GM12878 (cell line): ENCODE measurements around the gene CCDC141. TPM values are rescaled to one million over a fixed set of nuclear protein-coding genes. Genes with fewer than 3 reads are reported as not detected.

ENCODE experiments used
- ATAC-seq: fragments of 200-7000 bp; cut with Tn5 transposase; 3 replicates; pipeline ENCODE4 v1.9.1; 2020; ENCODE audit warnings: mild to moderate bottlenecking, moderate library complexity
- BruUV-seq: library from RNA; stranded (reverse); fragments of 400-500 nt; replicated peaks from 2 replicates; lab custom pipeline; 2021; lab: Mats Ljungman, UMichigan
- CTCF ChIA-PET: fragments of 300-600 bp; sonication (Branson Sonifier 250); formaldehyde crosslinking; extraction: SDS; loops from one replicate; lab custom pipeline; 2021; ENCODE audit warnings: inconsistent platforms; lab: Yijun Ruan, JAX
- POLR2A ChIA-PET: fragments of 350-600 bp; formaldehyde crosslinking; extraction: SDS; loops from one replicate; lab custom pipeline; 2021; ENCODE audit warnings: inconsistent platforms; lab: Charles Lee
- RAD21 ChIA-PET: fragments of 300-600 bp; sonication (Branson Sonifier 250); formaldehyde crosslinking; loops from one replicate; lab custom pipeline; 2023; ENCODE audit warnings: antibody characterized with exemption; ENCODE audit not compliant: unreplicated experiment; lab: Charles Lee
- SMC1A ChIA-PET: fragments of 300-600 bp; sonication (Branson Sonifier 250); formaldehyde crosslinking; loops from one replicate; lab custom pipeline; 2023; ENCODE audit not compliant: unreplicated experiment, uncharacterized antibody; lab: Charles Lee
- DNase-seq: peaks from one replicate; pipeline ENCODE4 v3.0.0-alpha.2; 2011; ENCODE audit warnings: low read depth, low spot score
- FAIRE-seq: peaks from 3 replicates; lab custom pipeline; 2011; peaks lifted over from hg19 to GRCh38; lab: Jason Lieb, UNC
- H2AFZ ChIP-seq: 2 replicates; pipeline ENCODE4 v1.6.0; 2011; ENCODE audit warnings: low read depth, low read length, control low read depth; ENCODE audit not compliant: control insufficient read depth
- H3K27ac ChIP-seq: 2 replicates; pipeline ENCODE4 v1.5.1; 2011; ENCODE audit warnings: control low read depth; ENCODE audit not compliant: control insufficient read depth, insufficient read depth
- H3K27me3 ChIP-seq, 2 experiments: replicated peaks in 1 of 2; 2 replicates each; pipeline versions ENCODE4 v1.6.0 to v1.6.1; 2011; ENCODE audit warnings: low read length in 1 of 2; ENCODE audit not compliant: control insufficient read depth in 2 of 2, insufficient read depth in 2 of 2
- H3K36me3 ChIP-seq, 2 experiments: 2 replicates each; pipeline ENCODE4 v1.5.1; 2011; ENCODE audit warnings: low read length in 1 of 2; ENCODE audit not compliant: control insufficient read depth in 2 of 2, insufficient read depth in 2 of 2
- H3K4me1 ChIP-seq: 2 replicates; pipeline ENCODE4 v1.6.1; 2011; ENCODE audit warnings: mild to moderate bottlenecking, low read length, moderate library complexity, mixed read lengths; ENCODE audit not compliant: control insufficient read depth, insufficient read depth
- H3K4me2 ChIP-seq: 2 replicates; pipeline ENCODE4 v1.6.0; 2011; ENCODE audit warnings: control low read depth; ENCODE audit not compliant: control insufficient read depth, insufficient read depth
- H3K4me3 ChIP-seq: fragments of 200-600 bp; sonication (generic); 2 replicates; pipeline ENCODE4 v1.5.1; 2016
- H3K79me2 ChIP-seq: 2 replicates; pipeline ENCODE4 v1.6.0; 2011; ENCODE audit warnings: low read length; ENCODE audit not compliant: control insufficient read depth, insufficient read depth
- H3K9ac ChIP-seq: 2 replicates; pipeline ENCODE4 v1.8.0; 2011; ENCODE audit warnings: low read length, control low read depth, mixed read lengths; ENCODE audit not compliant: control insufficient read depth, insufficient read depth
- H3K9me3 ChIP-seq: replicated peaks from 3 replicates; pipeline ENCODE4 v1.5.1; 2011; ENCODE audit warnings: mild to moderate bottlenecking, low read length; ENCODE audit not compliant: control insufficient read depth, insufficient read depth
- H4K20me1 ChIP-seq: 2 replicates; pipeline ENCODE4 v1.6.0; 2011; ENCODE audit not compliant: control insufficient read depth, insufficient read depth
- ATF7 ChIP-seq: fragments of 450-650 bp; IDR thresholded peaks from 2 replicates; pipeline ENCODE4 v1.6.1; 2016; ENCODE audit warnings: low read depth, mild to moderate bottlenecking
- CBX5 ChIP-seq: sonication (generic); IDR thresholded peaks from 2 replicates; pipeline ENCODE4 v1.6.1; 2016; ENCODE audit warnings: low read depth, moderate library complexity, mild to moderate bottlenecking, inconsistent platforms
- CHD2 ChIP-seq: IDR thresholded peaks from 2 replicates; pipeline ENCODE4 v1.6.1; 2011; ENCODE audit warnings: low read depth, low read length, improper control_type of control experiment, borderline replicate concordance
- E4F1 ChIP-seq: fragments of 450-650 bp; IDR thresholded peaks from 2 replicates; pipeline ENCODE4 v1.6.1; 2018; ENCODE audit warnings: borderline replicate concordance, mild to moderate bottlenecking; ENCODE audit not compliant: partially characterized antibody
- HCFC1 ChIP-seq: fragments of 150-350 bp; IDR thresholded peaks from 2 replicates; pipeline ENCODE4 v1.6.1; 2014; ENCODE audit warnings: low read length
- KDM1A ChIP-seq: fragments of 200-600 bp; sonication (generic); IDR thresholded peaks from 2 replicates; pipeline ENCODE4 v1.6.1; 2016; ENCODE audit warnings: borderline replicate concordance
- NR2C2 ChIP-seq: IDR thresholded peaks from 2 replicates; pipeline ENCODE4 v1.6.1; 2011; ENCODE audit warnings: borderline replicate concordance, low read depth; ENCODE audit not compliant: control insufficient read depth, insufficient read length
- PAX8 ChIP-seq: fragments of 450-650 bp; IDR thresholded peaks from 2 replicates; pipeline ENCODE4 v1.6.1; 2017; ENCODE audit warnings: mild to moderate bottlenecking, moderate library complexity
- RELB ChIP-seq: fragments of 450-650 bp; IDR thresholded peaks from 2 replicates; pipeline ENCODE4 v1.6.1; 2017; ENCODE audit warnings: low read depth, mild to moderate bottlenecking, moderate library complexity
- ZNF274 ChIP-seq: IDR thresholded peaks from one replicate; pipeline ENCODE4 v1.8.0; 2011; ENCODE audit not compliant: insufficient read length, insufficient read depth
- ZNF687 ChIP-seq: fragments of 450-650 bp; IDR thresholded peaks from 2 replicates; pipeline ENCODE4 v1.6.1; 2017; ENCODE audit warnings: mild to moderate bottlenecking, moderate library complexity
- WGBS: methylation state at CpG from one replicate; pipeline ENCODE4 v1.1.6; 2016; ENCODE audit warnings: low lambda C conversion rate; ENCODE audit not compliant: insufficient replicate concordance, insufficient coverage; ENCODE audit errors: missing lambda C conversion rate; 5-methylcytosine and 5-hydroxymethylcytosine counted together
- in situ Hi-C: fragments of 300-500 bp; cut with MboI; formaldehyde crosslinking; loops from 9 replicates; pipeline ENCODE4 v1.14.3; 2018; ENCODE audit warnings: mixed read lengths
- intact Hi-C: fragments of 100-400 bp; cut with micrococcal nuclease; formaldehyde crosslinking; loops from one replicate; pipeline ENCODE4 v1.14.2; 2022; ENCODE audit not compliant: unreplicated experiment
- polyA plus RNA-seq, 11 experiments: library from polyadenylated mRNA; depleted of rRNA in 4 of 11; unstranded in 6 of 11; stranded (reverse) in 5 of 11; fragments of >200 nt; fragmentation: Nextera tagmentation in 4 of 11; fragmentation: Illumina TruSeq in 1 of 11; extraction: Ambion mirVana in 4 of 11; extraction: Trizol in 1 of 11; gene quantifications; 1 replicate in 1 of 11; 2 replicates in 10 of 11; pipeline versions ENCODE4 v1.2.1 to v1.2.3, GENCODE V29; 2011 to 2016; ENCODE audit warnings: inconsistent platforms in 2 of 11, missing spikeins in 2 of 11, low read depth in 1 of 11
- total RNA-seq, 4 experiments: library from RNA; depleted of rRNA in 3 of 4; stranded (reverse); fragments of >200 nt in 3 of 4; fragmentation: Illumina TruSeq in 1 of 4; extraction: Trizol in 1 of 4; gene quantifications; 2 replicates each; pipeline versions ENCODE4 v1.2.1 to v1.2.3, GENCODE V29; 2013 to 2021

Gene CCDC141
- total and polyA plus RNA-seq, 10 of the 15 experiments (the other 5 are each of a cell fraction or from before 2014, with no cell fraction given): 0.84 to 12.5 (median 3.6) TPM

GRCh38 chr2:178954049-178954448 lies 95.9 kb downstream of the CCDC141 start:
- no TSS peak for BruUV-seq
- FAIRE-seq (no peak), DNase-seq (no peak), ATAC-seq (no peak)
- Histone ChIP-seq H3K79me2 (no peaks in the 10 kb centered on the region), H3K27me3 (no peaks in the 10 kb centered on the region), H3K4me2 (no peak overlapping the region), H4K20me1 (no peaks in the 10 kb centered on the region), H3K9me3 (no peaks in the 10 kb centered on the region), H3K36me3 (no peaks in the 10 kb centered on the region), H3K4me3 (no peak overlapping the region), H2AFZ (no peak overlapping the region), H3K9ac (no peak overlapping the region), H3K4me1 (no peaks in the 10 kb centered on the region), H3K27ac (no peak overlapping the region)
- WGBS: 62% methylated on average over 4 of the region's 4 CpGs
- ChIA-PET SMC1A (interaction anchor here (0.8 to 2.5 kb wide), 5 partner anchors 8 to 109 kb away, joined by 3 to 11 read pairs (median 3); no protein-coding TSS in a partner anchor), CTCF (interaction anchor here (0.8 to 1.6 kb wide), 5 partner anchors 9 to 175 kb away, joined by 3 to 5 read pairs (median 4); no protein-coding TSS in a partner anchor), RAD21 (interaction anchor here (0.7 to 1.0 kb wide), 4 partner anchors 26 to 175 kb away, joined by 3 to 4 read pairs (median 3); no protein-coding TSS in a partner anchor), POLR2A (no interaction called here)
- intact Hi-C loops: no loop called here
- in situ Hi-C loops: no loop called here
- TF ChIP-seq NR2C2: no peak
- no peak for TF ChIP-seq CHD2
- no peak for TF ChIP-seq KDM1A
- no peak for TF ChIP-seq HCFC1
- no peak for TF ChIP-seq PAX8
- TF ChIP-seq ATF7: no peak
- no peak for TF ChIP-seq CBX5
- TF ChIP-seq E4F1: no peak
- no peak for TF ChIP-seq RELB
- TF ChIP-seq ZNF687: no peak
- TF ChIP-seq ZNF274: no peak
